IPS-18c (cell line): Measurements from ENCODE around the gene CHMP4B.

Experiments
- H3K4me3 ChIP-seq: 2 replicates; pipeline ENCODE4 v1.7.0; 2013; ENCODE audit warnings: low read depth, mild to moderate bottlenecking, low read length, moderate library complexity; ENCODE audit not compliant: insufficient read depth
- H3K9me3 ChIP-seq: one replicate; pipeline ENCODE4 v1.6.1; 2013; ENCODE audit warnings: mild to moderate bottlenecking, low read length, moderate library complexity; ENCODE audit not compliant: control insufficient read depth, insufficient read depth

Gene CHMP4B

GRCh38 chr20:33827634-33828325 is 16.6 kb downstream of the CHMP4B start:
- no peaks in the 10 kb centered on the region for H3K9me3 ChIP-seq

GRCh38 chr20:33828326-33828844 is 17.2 kb downstream of the CHMP4B start:
- Histone ChIP-seq H3K4me3 (no peak overlapping the region), H3K9me3 (no peaks in the 10 kb centered on the region)

More at GRCh38 chr20:33827634-33828325, 16.6 kb downstream of the CHMP4B start:
- no peak overlapping the region for H3K4me3 ChIP-seq

- H3K9me3 ChIP-seq = no peaks in the 10 kb centered on the region
- no peak overlapping the region for H3K4me3 ChIP-seq
Observed at GRCh38 chr20:33828967-33829560, 17.9 kb downstream of the CHMP4B start.

- H3K4me3 ChIP-seq = no peak overlapping the region
Observed at GRCh38 chr20:33829636-33830035, 18.5 kb downstream of the CHMP4B start.

GRCh38 chr20:33830371-33830770 is 19.2 kb downstream of the CHMP4B start:
- no peaks in the 10 kb centered on the region for H3K9me3 ChIP-seq

More at GRCh38 chr20:33829636-33830035, 18.5 kb downstream of the CHMP4B start:
- no peaks in the 10 kb centered on the region for H3K9me3 ChIP-seq

GRCh38 chr20:33832103-33832804 is 21.1 kb downstream of the CHMP4B start:
- Histone ChIP-seq H3K4me3 (no peak overlapping the region; the same call in 1 of the 2 replicates), H3K9me3 (no peaks in the 10 kb centered on the region)

More at GRCh38 chr20:33830371-33830770, 19.2 kb downstream of the CHMP4B start:
- H3K4me3 ChIP-seq = no peak overlapping the region

GRCh38 chr20:33833333-33833732 is 22.2 kb downstream of the CHMP4B start:
- no peaks in the 10 kb centered on the region for H3K9me3 ChIP-seq
- no peak overlapping the region for H3K4me3 ChIP-seq

- no peak overlapping the region for H3K4me3 ChIP-seq
- no peaks in the 10 kb centered on the region for H3K9me3 ChIP-seq
Observed at GRCh38 chr20:33835615-33836172, 24.5 kb downstream of the CHMP4B start.

GRCh38 chr20:33836277-33836676 is 25.1 kb downstream of the CHMP4B start:
- H3K4me3 ChIP-seq = no peak overlapping the region
- H3K9me3 ChIP-seq = no peaks in the 10 kb centered on the region

GRCh38 chr20:33837096-33837830 is 26.1 kb downstream of the CHMP4B start:
- Histone ChIP-seq H3K4me3 (no peak overlapping the region), H3K9me3 (no peaks in the 10 kb centered on the region)

- no peak overlapping the region for H3K4me3 ChIP-seq
- H3K9me3 ChIP-seq = no peaks in the 10 kb centered on the region
Observed at GRCh38 chr20:33838035-33838864, 27.1 kb downstream of the CHMP4B start.

GRCh38 chr20:33839591-33839990 is 28.4 kb downstream of the CHMP4B start:
- H3K9me3 ChIP-seq = no peaks in the 10 kb centered on the region

GRCh38 chr20:33840160-33840559 is 29.0 kb downstream of the CHMP4B start:
- Histone ChIP-seq H3K4me3 (no peak overlapping the region), H3K9me3 (no peaks in the 10 kb centered on the region)

More at GRCh38 chr20:33839591-33839990, 28.4 kb downstream of the CHMP4B start:
- H3K4me3 ChIP-seq = no peak overlapping the region

GRCh38 chr20:33840759-33841435 is 29.7 kb downstream of the CHMP4B start:
- Histone ChIP-seq H3K9me3 (no peaks in the 10 kb centered on the region), H3K4me3 (no peak overlapping the region)

GRCh38 chr20:33841436-33841799 is 30.3 kb downstream of the CHMP4B start:
- Histone ChIP-seq H3K4me3 (no peak overlapping the region), H3K9me3 (no peaks in the 10 kb centered on the region)

GRCh38 chr20:33842346-33842745 is 31.2 kb downstream of the CHMP4B start:
- no peak overlapping the region for H3K4me3 ChIP-seq
- H3K9me3 ChIP-seq = no peaks in the 10 kb centered on the region
